ENCODE measurements around the gene LENG1.

LENG1 gene

DNA sequence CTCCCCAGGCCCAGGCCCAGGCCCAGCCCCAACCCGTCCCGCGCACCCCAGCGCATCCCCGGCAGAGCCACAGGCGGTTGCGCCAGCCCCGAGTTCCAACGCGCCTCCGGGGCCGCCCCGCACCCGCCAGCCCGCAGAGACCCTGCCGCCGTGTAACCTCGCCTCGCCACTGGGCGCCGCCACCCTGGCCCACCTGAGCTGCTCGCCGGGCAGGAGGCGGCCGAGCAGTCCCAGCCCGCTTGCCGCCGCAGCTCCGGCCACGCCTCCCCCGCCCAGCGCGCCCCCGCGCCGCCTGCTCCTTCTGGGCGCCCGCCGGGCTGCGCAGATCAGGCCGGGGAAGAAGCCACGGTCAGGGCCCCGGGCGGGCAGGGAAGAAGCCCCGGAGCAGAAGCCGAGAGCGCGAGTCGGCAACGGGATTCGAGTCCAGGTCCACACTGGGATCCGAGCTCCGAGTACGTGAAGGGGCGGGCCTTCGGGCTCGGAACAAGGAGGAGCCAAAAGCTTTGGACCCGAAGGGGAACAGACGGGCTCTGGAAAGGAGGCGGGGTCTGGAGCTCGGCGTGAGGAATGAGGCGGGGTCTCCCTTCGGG lies 29.7 kb upstream of the LENG1 start, which contains the start of gene MBOAT7:
Gene MBOAT7 (minus strand): TSS at position 436 of the 590 bp plus-strand sequence. CDS start 1,072 bp downstream, outside the sequence.
- Histone ChIP-seq H3K27ac (ENCODE audit: low read depth, low read length) (peak within 1 kb of the TSS; percentile 87), H3K4me3 (ENCODE audit: insufficient read depth, low read length, poor library complexity, severe bottlenecking) (peak within 1 kb of the TSS; percentile 87), H4K20me1 (ENCODE audit: low read depth, low read length) (no peaks in the 10 kb centered on the region), H3K27me3 (ENCODE audit: low read length) (no peaks in the 10 kb centered on the region), H3K79me2 (ENCODE audit: insufficient read depth, low read length) (peaks cover 22% of the 10 kb centered on the region), H3K9me2 (replicated peaks; ENCODE audit: insufficient read depth, low read length) (no peaks in the 10 kb centered on the region), H3K36me3 (ENCODE audit: low read length) (peaks cover 4% of the 10 kb centered on the region), H3K4me2 (ENCODE audit: low read depth, low read length, poor library complexity, severe bottlenecking) (peak within 1 kb of the TSS; percentile 92), H3K9ac (ENCODE audit: low read length) (peak within 1 kb of the TSS; percentile 94), H3F3A (ENCODE audit: insufficient read depth) (no peaks in the 10 kb centered on the region), H2AFZ (ENCODE audit: low read depth, low read length, severe bottlenecking) (peak within 1 kb of the TSS; percentile 87), H3K9me3 (ENCODE audit: insufficient read depth, low read length) (no peaks in the 10 kb centered on the region)
- TF ChIP-seq EZH2phosphoT487 (conservative IDR thresholded peaks at IDR 0.05; ENCODE audit: low read length): no peak
- TF ChIP-seq, protein P1, sequence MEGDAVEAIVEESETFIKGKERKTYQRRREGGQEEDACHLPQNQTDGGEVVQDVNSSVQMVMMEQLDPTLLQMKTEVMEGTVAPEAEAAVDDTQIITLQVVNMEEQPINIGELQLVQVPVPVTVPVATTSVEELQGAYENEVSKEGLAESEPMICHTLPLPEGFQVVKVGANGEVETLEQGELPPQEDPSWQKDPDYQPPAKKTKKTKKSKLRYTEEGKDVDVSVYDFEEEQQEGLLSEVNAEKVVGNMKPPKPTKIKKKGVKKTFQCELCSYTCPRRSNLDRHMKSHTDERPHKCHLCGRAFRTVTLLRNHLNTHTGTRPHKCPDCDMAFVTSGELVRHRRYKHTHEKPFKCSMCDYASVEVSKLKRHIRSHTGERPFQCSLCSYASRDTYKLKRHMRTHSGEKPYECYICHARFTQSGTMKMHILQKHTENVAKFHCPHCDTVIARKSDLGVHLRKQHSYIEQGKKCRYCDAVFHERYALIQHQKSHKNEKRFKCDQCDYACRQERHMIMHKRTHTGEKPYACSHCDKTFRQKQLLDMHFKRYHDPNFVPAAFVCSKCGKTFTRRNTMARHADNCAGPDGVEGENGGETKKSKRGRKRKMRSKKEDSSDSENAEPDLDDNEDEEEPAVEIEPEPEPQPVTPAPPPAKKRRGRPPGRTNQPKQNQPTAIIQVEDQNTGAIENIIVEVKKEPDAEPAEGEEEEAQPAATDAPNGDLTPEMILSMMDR (IDR thresholded peaks at IDR 0.05; ENCODE audit: insufficient read depth, low read length, poor library complexity, severe bottlenecking): peak; percentile 46

GRCh38 chr19:54188215-54188871 lies 28.8 kb upstream of the LENG1 start:
- Histone ChIP-seq H3K9me3 (ENCODE audit: insufficient read depth, low read length) (no peaks in the 10 kb centered on the region), H3K9me2 (replicated peaks; ENCODE audit: insufficient read depth, low read length) (no peaks in the 10 kb centered on the region), H3K27ac (ENCODE audit: low read depth, low read length) (peak overlapping the region; percentile 83), H3K36me3 (ENCODE audit: low read length) (no peaks in the 10 kb centered on the region), H4K20me1 (ENCODE audit: low read depth, low read length) (no peaks in the 10 kb centered on the region), H3K4me2 (ENCODE audit: low read depth, low read length, poor library complexity, severe bottlenecking) (peak overlapping the region; percentile 92), H2AFZ (ENCODE audit: low read depth, low read length, severe bottlenecking) (no peak overlapping the region), H3F3A (ENCODE audit: insufficient read depth) (no peaks in the 10 kb centered on the region), H3K9ac (ENCODE audit: low read length) (peak overlapping the region; percentile 94), H3K79me2 (ENCODE audit: insufficient read depth, low read length) (peaks cover 22% of the 10 kb centered on the region), H3K4me3 (ENCODE audit: insufficient read depth, low read length, poor library complexity, severe bottlenecking) (peak overlapping the region; percentile 87), H3K27me3 (ENCODE audit: low read length) (no peaks in the 10 kb centered on the region)
- no peak for TF ChIP-seq EZH2phosphoT487 (conservative IDR thresholded peaks at IDR 0.05; ENCODE audit: low read length)
- TF ChIP-seq, protein P1 (IDR thresholded peaks at IDR 0.05; ENCODE audit: insufficient read depth, low read length, poor library complexity, severe bottlenecking): no peak

- H3K9me2 ChIP-seq (replicated peaks; ENCODE audit: insufficient read depth, low read length): no peaks in the 10 kb centered on the region
- H3F3A ChIP-seq (ENCODE audit: insufficient read depth): 0 out of 2 replicates have a peak, but pooled peaks cover 5% of the 10 kb centered on the region
- no peaks in the 10 kb centered on the region for H3K36me3 ChIP-seq (ENCODE audit: low read length)
- peaks cover 16% of the 10 kb centered on the region for H3K79me2 ChIP-seq (ENCODE audit: insufficient read depth, low read length)
- H3K27ac ChIP-seq (ENCODE audit: low read depth, low read length): no peak overlapping the region
- no peaks in the 10 kb centered on the region for H3K27me3 ChIP-seq (ENCODE audit: low read length)
- H2AFZ ChIP-seq (ENCODE audit: low read depth, low read length, severe bottlenecking): no peak overlapping the region
- no peaks in the 10 kb centered on the region for H3K9me3 ChIP-seq (ENCODE audit: insufficient read depth, low read length)
- H4K20me1 ChIP-seq (ENCODE audit: low read depth, low read length): no peaks in the 10 kb centered on the region
- no peak overlapping the region for H3K9ac ChIP-seq (ENCODE audit: low read length)
- TF ChIP-seq, protein P1 (IDR thresholded peaks at IDR 0.05; ENCODE audit: insufficient read depth, low read length, poor library complexity, severe bottlenecking): no peak
- no peak for TF ChIP-seq EZH2phosphoT487 (conservative IDR thresholded peaks at IDR 0.05; ENCODE audit: low read length)
- no peak overlapping the region for H3K4me2 ChIP-seq (ENCODE audit: low read depth, low read length, poor library complexity, severe bottlenecking)
- no peak overlapping the region for H3K4me3 ChIP-seq (ENCODE audit: insufficient read depth, low read length, poor library complexity, severe bottlenecking)
Observed at GRCh38 chr19:54186934-54187381, 27.4 kb upstream of the LENG1 start.
